NOMO-1 (cell line): Measurements from ENCODE around the gene TRAP1.
"Not testable (repeated sequence)": the region's sequence is repeated elsewhere in the genome, so short reads cannot be mapped to it uniquely, and the experiment has no call there.

Experiments
- DNase-seq, 2 experiments: peaks; one replicate each; lab custom pipeline; 2025; ENCODE audit not compliant: unreplicated experiment in 2 of 2; lab: John Stamatoyannopoulos, UW

The TRAP1 gene

GRCh38 chr16:3618769-3619141, 98.6 kb downstream of the TRAP1 start:
- DNase-seq = peak; percentile 17 to 60

DNA sequence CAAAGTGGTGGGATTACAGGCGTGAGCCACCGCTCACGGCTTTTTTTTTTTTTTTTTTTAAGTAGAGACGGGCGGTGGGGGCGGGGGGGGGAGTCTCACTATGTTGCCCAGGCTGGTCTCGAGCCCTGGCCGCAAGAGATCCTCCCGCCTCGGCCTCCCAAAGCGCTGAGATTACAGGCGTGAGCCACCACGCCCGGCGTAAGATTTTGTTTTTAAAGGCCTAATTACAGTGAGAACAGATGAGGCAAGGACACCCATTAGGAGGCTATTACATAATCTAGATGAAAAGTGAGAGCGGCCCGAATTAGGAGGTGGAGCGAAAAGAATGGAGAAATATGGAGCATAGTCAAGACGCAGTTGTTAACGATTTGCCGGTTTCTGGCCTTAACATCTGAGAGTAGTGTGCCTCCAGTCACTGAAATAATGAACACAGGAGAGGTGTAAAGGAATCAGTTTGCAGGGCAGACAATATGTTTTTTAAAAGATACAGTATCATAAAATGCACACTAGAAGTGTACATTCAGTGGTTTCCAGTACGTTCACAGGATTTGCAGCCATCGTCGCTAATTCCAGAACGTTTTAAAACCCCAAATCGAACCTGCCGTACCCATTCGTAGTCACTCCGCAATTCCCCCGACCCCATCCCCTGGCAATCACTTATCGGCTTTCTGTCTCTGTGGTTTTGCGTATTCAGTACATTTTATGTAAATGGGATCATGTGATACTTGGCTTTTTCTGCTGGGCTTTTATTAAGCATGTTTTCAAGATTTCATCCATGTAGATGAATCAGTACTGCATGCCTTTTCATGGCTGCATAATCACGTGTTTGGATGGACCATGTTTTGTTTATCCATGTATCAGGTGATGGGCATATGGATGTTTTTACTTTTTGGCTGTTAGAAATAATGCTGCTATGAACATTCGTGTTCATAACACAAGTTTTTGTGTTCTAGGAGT, 104.5 kb downstream of the TRAP1 start:
- peak; percentile 63 to 76 for DNase-seq

DNA sequence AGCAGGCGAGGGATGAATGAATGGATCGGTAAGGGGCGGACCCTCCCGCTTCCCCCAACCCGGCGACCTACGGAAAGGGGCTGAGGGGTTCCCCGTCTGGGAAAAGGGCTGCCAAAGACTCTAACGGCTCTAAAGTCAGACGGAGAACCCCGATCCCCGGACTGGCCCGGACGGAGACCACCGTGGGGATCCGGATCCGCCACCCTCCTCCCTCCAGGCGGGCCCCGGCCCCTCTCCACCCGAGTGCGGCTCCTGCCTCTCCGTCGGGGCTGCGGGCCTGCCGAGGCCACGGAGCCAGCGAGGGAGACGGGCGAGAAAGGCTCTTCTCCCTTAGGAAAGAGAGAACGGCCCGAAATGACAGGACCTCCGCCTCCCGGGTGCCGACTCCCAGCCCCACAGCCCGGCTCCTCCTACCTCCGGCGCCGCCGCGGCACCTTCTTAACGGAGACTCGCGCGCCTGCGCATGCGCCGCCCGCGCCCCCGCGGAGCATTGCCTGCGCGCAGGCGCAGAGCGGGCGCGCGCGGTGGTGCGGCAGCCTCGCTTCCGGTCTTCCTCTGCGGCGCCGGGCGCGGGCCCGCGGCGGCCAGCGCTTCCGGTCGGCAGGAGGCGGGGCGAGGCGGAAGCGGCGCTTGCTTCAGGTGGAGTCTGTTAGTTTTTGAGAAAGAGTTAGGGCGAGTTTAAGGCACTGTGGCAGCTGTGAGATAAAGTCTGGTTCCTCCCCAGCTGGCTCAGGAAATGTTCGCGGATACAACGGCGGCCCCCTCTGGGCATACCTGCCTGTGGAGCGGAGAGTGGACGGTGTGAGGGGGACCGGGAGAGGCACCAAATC, 106.0 kb downstream of the TRAP1 start, which contains the start of gene SLX4:
Gene SLX4 (minus strand): TSS at position 461 of the 830 bp plus-strand sequence. CDS start 2,642 bp downstream, outside the sequence.
- peak; percentile 89 to 94 for DNase-seq

DNA sequence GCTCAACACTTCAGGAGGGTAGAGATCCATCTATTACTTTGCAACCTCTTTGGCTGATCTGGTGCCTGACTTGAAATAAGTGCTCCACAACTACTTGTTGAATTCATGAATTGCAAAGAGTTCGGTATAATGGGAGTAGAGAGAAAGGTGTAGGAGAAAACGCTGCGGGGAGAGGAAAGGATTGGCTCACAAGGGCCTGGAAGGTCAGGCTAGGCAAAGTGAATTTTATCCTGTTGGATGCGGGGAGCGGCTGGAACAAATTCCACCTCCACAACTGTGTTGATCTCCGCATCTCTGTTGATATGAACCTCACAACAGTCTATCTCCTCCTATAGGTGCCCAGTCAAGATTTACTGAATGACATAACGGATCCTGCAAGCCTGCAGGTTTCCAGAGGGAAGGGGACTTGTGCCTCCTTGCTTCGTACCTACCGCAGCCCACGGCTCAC, 106.6 kb downstream of the TRAP1 start:
- no peak for DNase-seq

DNA sequence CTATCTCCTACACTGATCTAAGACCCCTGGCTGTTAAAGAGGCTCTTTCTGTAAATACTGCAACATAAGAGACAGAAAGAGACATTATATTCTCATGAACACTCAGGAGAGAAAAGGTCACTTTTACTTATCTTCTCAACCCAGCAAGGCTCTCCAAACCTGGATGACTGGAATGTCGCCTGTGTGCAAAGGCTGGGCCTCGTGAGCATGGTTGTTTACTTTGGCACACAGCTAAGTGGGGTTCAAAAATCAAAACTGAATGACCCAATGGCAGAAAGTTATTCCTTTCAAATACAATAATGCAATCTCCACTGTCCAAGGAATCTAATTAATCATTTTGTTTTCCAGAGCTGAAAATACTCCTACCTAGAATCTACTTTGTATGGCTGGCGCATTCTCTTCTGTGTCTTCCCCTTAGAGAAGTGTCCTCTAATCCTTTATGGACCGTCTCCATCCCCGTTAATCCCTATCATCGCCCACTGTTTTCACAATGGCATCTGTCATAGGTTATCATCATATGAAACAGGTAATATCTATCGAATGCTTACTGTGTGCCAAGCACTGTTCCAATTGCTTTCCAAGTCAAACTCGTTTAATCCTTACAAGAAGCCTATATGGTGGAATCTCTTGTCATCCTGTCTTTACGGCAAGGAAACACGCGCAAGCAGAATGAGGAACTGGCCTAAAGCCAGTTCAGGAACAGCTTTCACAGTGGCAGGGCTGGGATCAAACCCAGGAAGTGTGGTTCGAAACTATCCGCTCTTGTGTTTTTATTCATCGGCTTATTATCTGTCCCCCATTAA, 107.2 kb downstream of the TRAP1 start:
- peak in 1 of 2 experiments; percentile 29 for DNase-seq

DNA sequence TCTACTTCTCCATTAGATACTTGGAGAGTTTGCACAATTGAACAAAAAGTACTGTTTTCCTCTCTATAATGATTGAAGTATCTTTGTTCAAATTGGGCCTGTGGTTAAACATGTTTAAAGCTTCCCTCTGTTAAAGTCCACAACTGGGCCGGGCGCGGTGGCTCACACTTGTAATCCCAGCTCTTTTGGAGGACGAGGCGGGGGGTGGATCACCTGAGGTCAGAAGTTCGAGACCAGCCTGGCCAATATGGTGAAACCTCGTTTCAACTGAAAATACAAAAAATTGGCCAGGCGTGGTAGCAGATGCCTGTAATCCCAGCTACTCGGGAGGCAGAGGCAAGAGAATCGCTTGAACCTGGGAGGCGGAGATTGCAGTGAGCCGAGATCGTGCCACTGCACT, 108.3 kb downstream of the TRAP1 start:
- DNase-seq = not testable (repeated sequence)

GRCh38 chr16:3608069-3608468, 109.3 kb downstream of the TRAP1 start:
- no peak for DNase-seq
